HepG2 (cell line): ENCODE results near the gene STK39.

Experiments
- IRF2 ChIP-seq: IDR thresholded peaks from 2 replicates; pipeline ENCODE4 v1.6.1; 2018; ENCODE audit warnings: missing genetic modification reagents, missing compliant biosample characterization
- TRIM24 ChIP-seq: sonication (generic); formaldehyde crosslinking; IDR thresholded peaks from 2 replicates; pipeline ENCODE4 v1.8.0; 2022; ENCODE audit warnings: mild to moderate bottlenecking, missing genetic modification reagents
- ZNF20 ChIP-seq: sonication (generic); formaldehyde crosslinking; IDR thresholded peaks from 2 replicates; pipeline ENCODE4 v1.4.0; 2020; ENCODE audit warnings: mild to moderate bottlenecking, moderate library complexity, missing genetic modification reagents
- TF ChIP-seq, protein P1 (sequence below): sonication (generic); formaldehyde crosslinking; IDR thresholded peaks from 2 replicates; pipeline ENCODE4 v1.8.1; 2023; ENCODE audit warnings: mild to moderate bottlenecking, moderate library complexity, missing genetic modification reagents
- TF ChIP-seq, protein P2 (sequence below), 2 experiments: IDR thresholded peaks; 2 replicates each; pipeline ENCODE4 v1.6.1; 2011 to 2012; ENCODE audit warnings: low read length in 2 of 2, borderline replicate concordance in 1 of 2, low read depth in 1 of 2, mild to moderate bottlenecking in 1 of 2, moderate library complexity in 1 of 2
- TF ChIP-seq, protein P3 (sequence below): sonication (generic); formaldehyde crosslinking; IDR thresholded peaks from 2 replicates; pipeline ENCODE4 v1.5.0; 2020; ENCODE audit warnings: mild to moderate bottlenecking, missing genetic modification reagents, moderate library complexity
- TF ChIP-seq, protein P4 (sequence below): sonication (generic); formaldehyde crosslinking; IDR thresholded peaks from 2 replicates; pipeline ENCODE4 v1.4.0; 2020; ENCODE audit warnings: missing genetic modification reagents

DNA sequence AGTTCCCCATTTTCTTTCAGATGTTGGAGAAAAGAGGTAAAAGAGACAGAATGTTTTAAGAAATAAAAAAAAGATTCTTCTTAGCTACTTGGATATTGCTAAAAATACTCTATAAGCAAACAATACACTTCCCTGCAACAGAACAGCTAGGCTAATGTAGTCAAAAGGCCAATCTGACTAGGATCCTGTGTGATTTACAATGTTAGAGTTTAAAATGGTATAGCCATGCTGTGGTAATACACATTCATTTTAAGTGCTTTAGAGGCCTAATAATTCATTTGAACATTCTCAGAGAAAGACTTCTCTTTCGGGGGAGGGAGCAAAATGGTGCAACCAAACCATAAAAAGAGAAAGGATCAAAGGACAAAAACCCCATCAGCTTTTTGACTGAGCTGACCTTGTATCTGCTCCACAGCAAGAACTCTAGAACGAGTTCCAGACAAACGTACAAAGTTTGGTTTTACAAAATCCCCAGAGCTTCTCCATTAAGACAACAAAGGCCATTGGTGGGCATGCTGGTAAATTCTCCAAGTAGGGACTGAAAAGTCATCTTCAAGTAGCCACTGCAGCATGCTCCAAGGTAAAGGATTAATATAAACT lies 200.2 kb downstream of the STK39 start:
- TF ChIP-seq TRIM24 (CRISPR knock-in tag): no peak
- TF ChIP-seq ZNF20: no peak
- TF ChIP-seq, protein P1, sequence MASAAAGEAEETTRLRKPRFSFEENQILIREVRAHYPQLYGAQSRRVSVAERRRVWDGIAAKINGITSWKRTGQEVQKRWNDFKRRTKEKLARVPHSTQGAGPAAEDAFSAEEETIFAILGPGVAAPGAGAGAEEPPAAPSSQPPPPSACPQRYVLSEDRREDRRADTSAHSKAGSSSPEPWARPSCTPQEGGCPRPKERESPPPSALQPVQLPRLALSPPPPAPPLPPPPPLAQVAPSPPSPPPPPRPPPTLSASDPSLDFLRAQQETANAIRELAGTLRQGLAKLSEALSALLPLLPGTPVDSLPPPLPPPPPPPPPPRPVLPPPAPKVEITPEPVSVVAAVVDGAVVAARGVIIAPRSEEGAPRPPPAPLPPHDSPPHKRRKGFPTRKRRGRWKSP (CRISPR knock-in tag): no peak
- TF ChIP-seq, protein P2, sequence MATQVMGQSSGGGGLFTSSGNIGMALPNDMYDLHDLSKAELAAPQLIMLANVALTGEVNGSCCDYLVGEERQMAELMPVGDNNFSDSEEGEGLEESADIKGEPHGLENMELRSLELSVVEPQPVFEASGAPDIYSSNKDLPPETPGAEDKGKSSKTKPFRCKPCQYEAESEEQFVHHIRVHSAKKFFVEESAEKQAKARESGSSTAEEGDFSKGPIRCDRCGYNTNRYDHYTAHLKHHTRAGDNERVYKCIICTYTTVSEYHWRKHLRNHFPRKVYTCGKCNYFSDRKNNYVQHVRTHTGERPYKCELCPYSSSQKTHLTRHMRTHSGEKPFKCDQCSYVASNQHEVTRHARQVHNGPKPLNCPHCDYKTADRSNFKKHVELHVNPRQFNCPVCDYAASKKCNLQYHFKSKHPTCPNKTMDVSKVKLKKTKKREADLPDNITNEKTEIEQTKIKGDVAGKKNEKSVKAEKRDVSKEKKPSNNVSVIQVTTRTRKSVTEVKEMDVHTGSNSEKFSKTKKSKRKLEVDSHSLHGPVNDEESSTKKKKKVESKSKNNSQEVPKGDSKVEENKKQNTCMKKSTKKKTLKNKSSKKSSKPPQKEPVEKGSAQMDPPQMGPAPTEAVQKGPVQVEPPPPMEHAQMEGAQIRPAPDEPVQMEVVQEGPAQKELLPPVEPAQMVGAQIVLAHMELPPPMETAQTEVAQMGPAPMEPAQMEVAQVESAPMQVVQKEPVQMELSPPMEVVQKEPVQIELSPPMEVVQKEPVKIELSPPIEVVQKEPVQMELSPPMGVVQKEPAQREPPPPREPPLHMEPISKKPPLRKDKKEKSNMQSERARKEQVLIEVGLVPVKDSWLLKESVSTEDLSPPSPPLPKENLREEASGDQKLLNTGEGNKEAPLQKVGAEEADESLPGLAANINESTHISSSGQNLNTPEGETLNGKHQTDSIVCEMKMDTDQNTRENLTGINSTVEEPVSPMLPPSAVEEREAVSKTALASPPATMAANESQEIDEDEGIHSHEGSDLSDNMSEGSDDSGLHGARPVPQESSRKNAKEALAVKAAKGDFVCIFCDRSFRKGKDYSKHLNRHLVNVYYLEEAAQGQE (IDR thresholded peaks at IDR 0.05; ENCODE audit: borderline replicate concordance in 1 of 2, low read depth in 1 of 2, low read length in 2 of 2): no peak
- TF ChIP-seq IRF2 (CRISPR knock-in tag): no peak
- TF ChIP-seq, protein P3, sequence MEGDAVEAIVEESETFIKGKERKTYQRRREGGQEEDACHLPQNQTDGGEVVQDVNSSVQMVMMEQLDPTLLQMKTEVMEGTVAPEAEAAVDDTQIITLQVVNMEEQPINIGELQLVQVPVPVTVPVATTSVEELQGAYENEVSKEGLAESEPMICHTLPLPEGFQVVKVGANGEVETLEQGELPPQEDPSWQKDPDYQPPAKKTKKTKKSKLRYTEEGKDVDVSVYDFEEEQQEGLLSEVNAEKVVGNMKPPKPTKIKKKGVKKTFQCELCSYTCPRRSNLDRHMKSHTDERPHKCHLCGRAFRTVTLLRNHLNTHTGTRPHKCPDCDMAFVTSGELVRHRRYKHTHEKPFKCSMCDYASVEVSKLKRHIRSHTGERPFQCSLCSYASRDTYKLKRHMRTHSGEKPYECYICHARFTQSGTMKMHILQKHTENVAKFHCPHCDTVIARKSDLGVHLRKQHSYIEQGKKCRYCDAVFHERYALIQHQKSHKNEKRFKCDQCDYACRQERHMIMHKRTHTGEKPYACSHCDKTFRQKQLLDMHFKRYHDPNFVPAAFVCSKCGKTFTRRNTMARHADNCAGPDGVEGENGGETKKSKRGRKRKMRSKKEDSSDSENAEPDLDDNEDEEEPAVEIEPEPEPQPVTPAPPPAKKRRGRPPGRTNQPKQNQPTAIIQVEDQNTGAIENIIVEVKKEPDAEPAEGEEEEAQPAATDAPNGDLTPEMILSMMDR (CRISPR knock-in tag): no peak
- TF ChIP-seq, protein P4, sequence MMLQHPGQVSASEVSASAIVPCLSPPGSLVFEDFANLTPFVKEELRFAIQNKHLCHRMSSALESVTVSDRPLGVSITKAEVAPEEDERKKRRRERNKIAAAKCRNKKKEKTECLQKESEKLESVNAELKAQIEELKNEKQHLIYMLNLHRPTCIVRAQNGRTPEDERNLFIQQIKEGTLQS (CRISPR knock-in tag): no peak
